GM21786 (cell line): ENCODE data around the gene TARDBP.
A peak's percentile ranks its signal among the peaks of the same experiment; 100 is the strongest.
"Not testable (repeated sequence)": the region's sequence is repeated elsewhere in the genome, so short reads cannot be mapped to it uniquely, and the experiment has no call there.

Source experiments
- ATAC-seq: cut with Tn5 transposase; IDR thresholded peaks from one replicate; pipeline ENCODE4 v1.9.1; 2021; ENCODE audit not compliant: unreplicated experiment

Gene TARDBP

GRCh38 chr1:11012260-11013159 is at the start of gene TARDBP:
TARDBP (plus strand) TSS chr1:11012654; CDS start chr1:11013728, 1,074 bp downstream.
- peak; percentile 85 for ATAC-seq

GRCh38 chr1:10965546-10966226 is 46.8 kb upstream of the TARDBP start:
- ATAC-seq: peak; percentile 54

- ATAC-seq: no peak
Measured at GRCh38 chr1:10967090-10967489, 45.4 kb upstream of the TARDBP start.

GRCh38 chr1:10968411-10968826 is 44.0 kb upstream of the TARDBP start:
- no peak for ATAC-seq

- ATAC-seq: no peak
Measured at GRCh38 chr1:10969267-10969970, 43.0 kb upstream of the TARDBP start.

GRCh38 chr1:10969971-10970332 is 42.5 kb upstream of the TARDBP start:
- ATAC-seq: no peak

- no peak for ATAC-seq
Measured at GRCh38 chr1:10973552-10973951, 38.9 kb upstream of the TARDBP start.

GRCh38 chr1:10973956-10974881 is 38.2 kb upstream of the TARDBP start:
- no peak for ATAC-seq

GRCh38 chr1:10975567-10976326 is 36.7 kb upstream of the TARDBP start:
- no peak for ATAC-seq

GRCh38 chr1:10978719-10979118 is 33.7 kb upstream of the TARDBP start:
- no peak for ATAC-seq

- ATAC-seq: no peak
Measured at GRCh38 chr1:10979483-10979920, 33.0 kb upstream of the TARDBP start.

- no peak for ATAC-seq
Measured at GRCh38 chr1:10980094-10980577, 32.3 kb upstream of the TARDBP start.

- ATAC-seq: no peak
Measured at GRCh38 chr1:10980841-10981727, 31.4 kb upstream of the TARDBP start.

GRCh38 chr1:10986525-10986890 is 25.9 kb upstream of the TARDBP start:
- peak; percentile 32 for ATAC-seq

- no peak for ATAC-seq
Measured at GRCh38 chr1:10987840-10988417, 24.5 kb upstream of the TARDBP start.

- no peak for ATAC-seq
Measured at GRCh38 chr1:10989095-10989494, 23.4 kb upstream of the TARDBP start.

GRCh38 chr1:10989920-10990516 is 22.4 kb upstream of the TARDBP start:
- ATAC-seq: not testable (repeated sequence)

- ATAC-seq: no peak
Measured at GRCh38 chr1:10990828-10991227, 21.6 kb upstream of the TARDBP start.
